GM19351 (cell line): ENCODE data around the gene RPRML.
"Not testable (repeated sequence)": the region's sequence is repeated elsewhere in the genome, so short reads cannot be mapped to it uniquely, and the experiment has no call there.

Experiments
- ATAC-seq: cut with Tn5 transposase; IDR thresholded peaks from one replicate; pipeline ENCODE4 v1.9.1; 2021; ENCODE audit warnings: mild to moderate bottlenecking, moderate library complexity; ENCODE audit not compliant: unreplicated experiment

RPRML gene

DNA sequence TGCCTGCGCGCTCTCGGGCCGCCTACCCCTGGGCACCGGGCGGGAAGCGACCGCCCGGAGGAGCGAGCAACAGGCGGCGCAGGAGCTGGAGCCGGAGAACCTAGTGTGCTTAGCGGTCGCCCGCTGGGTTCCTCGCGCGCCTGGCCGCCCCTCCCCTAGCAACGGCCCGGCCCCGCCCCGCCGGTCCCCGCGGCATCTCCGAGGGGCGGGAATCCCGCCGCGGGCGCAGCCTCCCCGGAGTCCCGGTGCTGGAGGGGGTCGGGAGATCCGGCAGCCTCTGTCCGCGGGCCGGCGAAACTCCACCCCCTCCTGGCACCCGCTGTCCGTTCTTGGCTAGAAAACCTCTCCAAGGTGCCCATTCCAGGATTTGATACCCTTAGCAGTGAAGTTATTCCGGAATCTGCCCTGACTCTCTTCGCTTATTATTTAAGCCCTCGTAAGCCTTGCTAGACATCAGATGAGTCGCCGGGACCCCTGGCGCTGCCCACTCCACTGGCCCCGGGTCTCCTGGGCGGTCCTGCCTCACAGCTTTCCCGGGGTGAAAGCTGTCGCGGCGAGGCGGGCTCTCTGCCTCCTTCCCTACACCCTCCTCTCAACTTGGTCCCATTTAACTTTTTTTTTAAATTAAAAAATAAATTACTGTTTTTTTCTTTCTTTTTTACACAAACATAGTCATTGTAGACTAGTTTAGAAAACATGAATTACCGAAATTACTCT, at the start of gene RPRML:
TSS of gene RPRML (minus strand) at position 107 of the 717 bp plus-strand sequence. CDS start 246 bp downstream, outside the sequence.
- ATAC-seq: no peak

DNA sequence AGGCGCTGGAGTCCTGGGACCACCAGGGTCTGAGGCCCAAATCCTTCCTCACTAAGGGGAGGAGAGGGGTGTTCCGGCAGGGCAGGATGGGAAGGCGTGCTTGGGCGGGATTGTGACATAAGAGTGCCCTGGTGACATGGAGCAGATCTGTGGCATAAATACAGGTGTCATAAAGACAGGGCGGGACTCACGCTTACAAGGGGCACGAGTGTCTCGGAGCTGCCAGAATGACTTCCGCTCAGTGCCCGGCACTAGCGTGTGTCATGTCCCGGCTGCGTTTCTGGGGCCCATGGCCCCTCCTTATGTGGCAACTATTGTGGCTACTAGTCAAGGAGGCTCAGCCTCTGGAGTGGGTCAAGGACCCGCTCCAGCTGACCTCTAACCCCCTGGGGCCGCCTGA, 37.9 kb upstream of the RPRML start:
- ATAC-seq: not testable (repeated sequence)

DNA sequence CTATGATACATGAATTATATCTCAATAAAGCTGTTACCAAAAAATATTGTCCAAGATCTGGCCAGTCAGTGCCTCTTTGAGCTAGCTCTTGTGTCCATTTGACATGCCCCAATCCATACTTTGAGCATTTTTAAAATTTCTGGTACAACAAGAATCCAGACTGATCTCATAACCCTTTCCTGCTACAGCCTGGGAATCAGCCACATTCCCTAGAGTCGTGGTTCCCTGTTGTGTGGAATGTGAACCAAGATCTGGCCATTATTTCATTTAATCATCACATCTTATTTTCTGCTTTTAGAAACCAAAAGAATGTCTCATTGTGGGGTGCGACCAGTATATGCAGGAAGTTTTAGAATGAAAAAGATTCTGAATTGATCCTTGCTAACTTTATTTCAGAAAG, 34.3 kb upstream of the RPRML start:
- no peak for ATAC-seq

DNA sequence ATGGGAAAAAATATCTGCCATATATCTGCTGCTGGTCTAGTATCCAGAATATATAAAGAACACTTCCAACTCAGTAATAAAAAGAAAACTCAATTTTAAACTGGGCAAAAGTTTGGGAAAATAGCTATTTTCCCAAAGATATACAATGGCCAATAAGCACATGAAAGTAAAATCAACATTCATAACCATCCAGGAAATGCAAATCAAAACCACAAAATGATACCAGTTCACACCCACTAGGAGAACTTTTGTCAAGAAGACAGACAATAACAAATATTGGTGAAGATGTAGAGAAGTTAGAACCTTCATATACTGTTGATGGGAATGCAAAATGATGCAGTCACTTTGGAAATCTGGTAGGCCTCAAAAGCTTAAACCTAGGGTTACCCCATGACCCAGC, 33.4 kb upstream of the RPRML start:
- ATAC-seq: no peak

DNA sequence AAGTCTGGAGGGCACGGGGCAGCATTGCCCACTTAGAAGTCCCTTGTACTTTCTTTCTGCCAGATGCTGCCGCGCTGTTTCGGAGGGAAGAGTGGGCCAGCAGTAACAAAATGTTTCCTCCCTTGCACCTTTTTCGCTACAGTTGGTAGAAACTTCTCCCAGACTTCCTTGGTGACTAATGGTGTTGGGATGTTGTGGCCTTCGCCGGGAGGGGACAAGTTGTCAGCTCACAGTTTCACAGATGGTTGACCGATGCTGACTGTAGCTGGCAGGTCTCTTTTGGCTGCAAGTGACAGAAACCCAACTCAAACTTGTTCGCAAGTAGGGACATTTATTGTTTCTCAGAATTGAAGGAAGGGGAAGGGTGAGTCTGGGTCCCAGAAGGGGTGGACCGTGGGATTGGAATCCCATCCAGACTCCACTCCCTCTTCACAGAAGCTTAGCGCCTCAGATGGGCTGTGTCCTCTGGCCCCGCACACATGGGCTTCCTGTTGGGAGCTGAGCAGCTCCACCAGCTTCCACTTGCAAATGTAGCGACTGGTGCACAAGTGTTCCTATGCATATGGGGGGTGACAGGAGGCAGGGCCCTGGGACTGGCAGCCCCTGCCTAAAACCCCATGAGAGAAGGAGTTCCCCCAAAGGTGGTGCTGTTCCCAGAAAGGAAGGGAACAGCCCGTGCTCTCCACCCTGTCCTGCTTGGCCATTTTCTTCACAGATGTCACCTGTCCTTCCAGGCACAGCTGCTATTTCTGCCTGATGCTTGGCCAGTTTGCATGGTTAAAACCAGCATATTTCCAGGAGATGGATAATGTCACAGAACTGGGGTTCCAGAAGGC, 30.9 kb upstream of the RPRML start:
- no peak for ATAC-seq

DNA sequence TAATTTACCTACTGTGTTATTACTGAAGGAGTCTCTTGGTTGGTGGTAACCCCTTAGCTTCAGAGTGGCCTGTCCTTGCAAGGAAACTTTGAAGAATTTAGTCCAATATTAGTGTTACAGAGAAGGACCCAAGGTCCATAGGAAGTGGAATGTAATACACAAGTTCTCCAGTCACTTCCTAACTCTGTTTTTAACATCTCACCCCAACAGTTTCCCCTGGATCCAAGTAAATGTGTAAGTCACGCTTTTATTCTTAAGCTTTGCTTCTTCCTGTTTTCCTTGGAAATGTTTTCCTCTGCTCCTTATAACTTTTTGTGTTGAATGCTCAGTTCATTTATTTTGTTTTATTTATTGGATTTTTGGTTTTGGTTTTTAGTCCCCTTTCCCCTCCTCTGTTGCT, 25.9 kb upstream of the RPRML start:
- ATAC-seq: no peak

DNA sequence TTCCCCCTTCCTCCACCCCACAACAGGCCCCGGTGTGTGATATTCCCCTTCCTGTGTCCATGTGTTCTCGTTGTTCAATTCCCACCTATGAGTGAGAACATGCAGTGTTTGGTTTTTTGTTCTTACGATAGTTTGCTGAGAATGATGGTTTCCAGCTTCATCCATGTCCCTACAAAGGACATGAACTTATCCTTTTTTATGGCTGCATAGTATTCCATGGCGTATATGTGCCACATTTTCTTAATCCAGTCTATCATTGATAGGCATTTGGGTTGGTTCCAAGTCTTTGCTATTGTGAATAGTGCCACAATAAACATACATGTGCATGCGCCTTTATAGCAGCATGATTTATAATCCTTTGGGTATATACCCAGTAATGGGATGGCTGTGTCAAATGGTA, 24.8 kb upstream of the RPRML start:
- not testable (repeated sequence) for ATAC-seq

DNA sequence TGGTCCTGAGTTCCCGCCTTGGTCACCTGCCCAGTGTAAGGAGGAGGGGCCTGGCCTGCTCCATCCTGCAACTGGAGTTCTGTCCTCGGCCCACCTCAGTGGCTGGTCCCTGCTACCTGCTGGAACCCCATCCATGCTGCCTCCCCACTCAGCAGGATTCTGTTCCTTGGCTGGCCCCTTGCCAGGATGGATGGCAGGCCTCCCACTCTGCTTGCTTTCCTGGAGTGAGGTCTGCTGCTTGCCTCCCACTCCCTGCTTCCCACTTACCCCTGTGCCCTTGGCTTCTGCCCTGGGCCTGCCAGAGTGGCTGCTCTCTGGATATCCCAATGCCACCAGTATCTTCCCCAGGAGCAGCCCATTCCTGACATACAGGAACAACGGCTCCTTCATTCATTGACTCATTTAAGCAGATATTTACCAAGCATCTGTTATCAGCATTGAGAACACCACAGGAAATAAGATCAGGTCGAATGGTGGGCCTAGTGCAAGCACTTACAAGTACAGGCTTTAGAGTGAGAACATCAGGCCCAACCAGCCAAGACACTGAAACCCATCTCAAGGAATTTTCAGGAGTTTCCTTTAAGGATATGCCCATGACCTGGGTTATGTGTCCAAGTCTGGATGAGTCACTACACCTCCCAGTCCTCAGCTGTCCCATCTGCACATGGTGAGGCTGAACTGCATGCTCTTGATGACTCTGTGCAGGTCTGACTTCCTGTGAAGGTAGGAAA, 17.0 kb upstream of the RPRML start:
- ATAC-seq: no peak

DNA sequence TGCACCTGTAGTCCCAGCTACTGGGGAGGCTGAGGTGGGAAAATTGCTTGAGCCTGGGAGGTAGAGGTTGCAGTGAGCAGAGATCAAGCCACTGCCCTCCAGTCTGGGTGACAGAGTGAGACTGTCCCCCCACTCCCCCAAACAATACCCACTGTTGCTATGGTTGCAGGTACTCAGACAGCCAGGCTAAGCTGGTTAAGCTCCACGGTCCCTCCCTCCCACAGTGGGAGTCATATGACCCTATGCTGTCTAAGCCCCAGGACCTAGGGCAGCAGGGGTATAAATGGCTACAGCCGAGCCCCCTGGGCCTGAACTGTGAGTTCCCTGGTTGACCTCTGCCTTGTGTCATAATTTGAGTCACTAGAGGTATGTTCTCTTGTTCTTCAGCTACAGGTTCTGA, 15.9 kb upstream of the RPRML start:
- no peak for ATAC-seq

DNA sequence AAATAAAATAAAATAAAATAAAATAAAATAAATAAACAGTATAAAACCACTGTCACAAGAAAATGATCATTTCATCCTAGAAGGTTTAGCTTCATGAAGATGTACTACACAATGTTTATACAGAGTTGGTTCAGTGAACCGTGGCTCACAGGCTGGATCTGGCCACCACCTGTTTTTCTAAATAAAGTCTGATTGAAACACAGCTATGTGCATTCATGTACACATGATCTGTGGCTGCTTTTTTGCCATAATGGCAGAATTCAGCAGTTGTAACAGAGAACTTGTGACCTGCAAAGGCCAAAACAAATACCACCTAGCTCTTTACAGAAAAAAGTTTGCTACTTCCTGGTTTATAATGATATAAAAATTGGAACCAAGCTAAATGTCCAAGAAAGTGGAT, 12.6 kb upstream of the RPRML start:
- no peak for ATAC-seq

DNA sequence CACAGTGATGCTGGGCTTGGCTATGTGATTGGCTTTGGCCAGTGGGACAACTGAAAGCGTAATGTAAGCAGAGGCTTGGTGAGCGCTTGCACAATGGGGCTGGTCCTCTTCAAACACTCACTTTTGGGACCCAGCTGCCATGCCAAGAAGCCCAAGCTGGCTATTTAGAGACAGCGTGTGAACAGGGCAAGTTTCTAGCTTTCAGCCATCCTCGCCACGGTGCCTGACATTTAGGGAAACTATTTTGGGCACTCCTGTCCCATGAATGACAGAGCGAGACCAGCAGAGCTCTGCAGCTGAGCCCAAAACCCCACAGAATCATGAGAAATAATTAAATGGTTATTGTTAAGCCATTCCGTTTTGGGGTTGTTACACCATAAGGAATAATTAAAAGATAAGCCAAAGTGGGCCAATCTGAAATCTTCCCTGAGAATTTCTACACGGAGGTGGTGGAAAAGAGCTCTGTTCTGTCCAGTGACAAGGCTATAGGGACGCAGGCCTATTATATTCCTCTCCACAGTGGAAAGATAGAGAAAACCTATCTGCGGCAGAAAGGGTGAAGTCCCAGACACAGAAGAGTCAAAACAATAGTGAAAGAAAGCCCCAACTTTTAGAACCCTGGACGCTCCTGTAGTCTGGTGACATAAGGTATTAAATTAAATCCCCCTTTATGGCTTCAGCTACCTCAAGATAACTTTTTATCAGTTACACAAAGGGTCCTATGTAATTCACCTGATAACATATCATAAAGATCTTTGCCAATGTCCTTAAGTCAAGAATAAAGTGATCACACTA, 10.8 kb upstream of the RPRML start:
- no peak for ATAC-seq

DNA sequence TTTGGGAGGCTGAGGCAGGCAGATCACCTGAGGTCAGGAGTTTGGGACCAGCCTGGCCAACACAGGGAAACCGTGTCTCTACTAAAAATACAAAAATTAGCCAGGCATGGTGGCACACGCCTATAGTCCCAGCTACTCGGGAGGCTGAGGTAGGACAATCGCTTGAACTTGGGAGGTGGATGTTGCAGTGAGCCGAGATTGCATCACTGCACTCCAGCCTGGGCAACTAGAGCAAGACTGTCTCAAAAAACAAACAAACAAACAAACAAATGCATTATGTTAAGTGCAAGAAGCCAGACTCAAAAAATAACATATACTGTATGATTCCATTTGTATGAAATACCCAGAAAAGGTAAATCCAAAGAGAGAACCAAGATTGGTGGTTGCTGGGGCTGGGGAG, 8.9 kb upstream of the RPRML start:
- ATAC-seq: not testable (repeated sequence)

DNA sequence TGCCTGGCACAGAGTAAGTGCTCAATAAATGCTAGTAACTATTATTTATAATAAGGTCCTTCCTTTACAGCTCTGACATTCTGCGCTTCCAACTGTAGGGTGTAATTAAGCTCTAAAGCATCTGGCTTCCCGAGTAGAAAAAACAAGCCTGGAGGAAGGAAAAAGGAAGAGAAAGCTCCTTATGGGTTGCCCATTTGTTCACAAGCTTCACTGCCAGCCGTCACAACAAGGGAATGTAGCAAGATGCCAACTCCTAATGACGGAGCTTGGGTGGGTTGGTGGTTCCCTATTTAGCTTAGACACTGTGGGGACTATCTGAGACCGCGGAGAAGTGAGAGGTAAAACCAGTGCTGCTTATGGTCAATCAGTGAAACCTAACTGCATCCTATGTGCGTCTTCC, 7.3 kb upstream of the RPRML start:
- no peak for ATAC-seq

DNA sequence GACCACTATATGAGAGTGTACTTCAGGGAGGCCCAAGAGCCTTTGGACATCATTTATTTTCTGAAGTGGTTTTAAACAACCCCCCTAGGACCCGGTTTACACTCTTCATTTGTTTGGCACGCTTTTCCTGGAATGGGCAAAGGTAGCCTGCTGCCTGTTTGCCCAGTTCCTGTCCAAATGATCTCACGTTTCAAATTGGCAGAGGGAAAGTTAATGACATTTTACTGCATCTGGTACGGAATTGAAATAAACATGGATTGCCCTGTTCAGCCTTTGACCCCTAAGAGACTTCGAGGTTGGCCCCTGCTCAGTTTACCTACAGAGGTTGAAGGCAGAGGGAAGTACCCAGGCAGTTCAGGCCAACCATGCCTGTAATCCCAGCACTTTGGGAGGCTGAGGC, 5.8 kb upstream of the RPRML start:
- no peak for ATAC-seq

DNA sequence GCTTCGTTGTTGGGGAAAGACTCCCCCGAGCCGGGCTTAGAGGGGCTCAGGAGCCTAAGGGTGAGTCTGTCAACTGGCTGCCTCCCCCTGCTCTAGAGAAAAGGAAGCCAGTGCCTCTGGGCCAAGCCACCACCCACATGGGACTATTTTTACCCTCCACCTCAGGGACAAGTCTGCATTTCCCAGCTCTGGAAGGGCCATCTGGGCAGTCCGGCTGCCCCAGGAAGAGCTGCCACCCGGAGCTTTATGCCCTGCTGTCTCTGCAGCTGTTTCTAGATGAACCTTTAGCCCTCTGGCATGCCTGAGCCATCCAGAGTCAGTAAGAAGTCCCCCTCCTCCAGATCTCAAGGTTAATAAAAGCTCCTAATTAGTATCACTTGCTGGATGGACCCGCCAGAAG, 5.3 kb upstream of the RPRML start:
- ATAC-seq: no peak

DNA sequence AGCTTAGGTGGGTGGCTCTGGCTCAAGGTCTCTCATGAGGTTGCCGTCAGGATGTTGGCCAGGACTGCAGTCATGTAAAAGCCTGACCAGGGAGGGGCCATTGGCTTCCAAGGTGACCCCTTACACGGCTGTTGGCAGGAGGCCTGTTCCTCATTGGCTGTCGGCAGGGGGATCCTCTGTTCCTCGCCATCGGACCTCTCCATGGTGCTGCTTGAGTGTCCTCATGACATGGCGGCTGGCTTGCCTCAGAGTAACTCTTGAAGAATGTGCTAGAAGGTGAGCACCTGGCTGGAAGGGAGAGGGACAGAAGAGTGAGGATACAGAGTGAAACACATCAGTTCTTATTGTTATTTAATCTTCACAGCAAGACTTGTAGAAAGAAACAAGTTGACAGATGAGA, 4.7 kb upstream of the RPRML start:
- no peak for ATAC-seq

DNA sequence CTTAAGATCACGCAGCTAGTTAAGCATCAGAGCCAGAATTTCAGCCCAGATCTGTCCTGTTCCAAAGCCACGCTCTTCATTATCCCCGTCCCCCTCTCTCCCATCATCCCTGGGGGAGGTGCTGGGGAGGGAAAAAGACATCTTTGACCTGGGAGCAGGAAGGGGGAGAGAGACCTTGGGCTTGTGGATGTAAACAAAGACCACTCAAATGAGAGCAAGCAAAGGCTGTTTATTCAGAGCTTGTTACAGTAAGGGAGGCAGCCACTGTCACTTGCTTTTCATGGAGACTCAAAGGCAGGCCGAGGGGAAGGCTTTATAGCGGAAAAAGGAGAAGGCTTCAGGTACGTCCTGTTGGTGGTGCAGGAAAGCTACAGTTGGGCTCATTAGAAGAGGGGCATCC, 3.5 kb upstream of the RPRML start:
- no peak for ATAC-seq

DNA sequence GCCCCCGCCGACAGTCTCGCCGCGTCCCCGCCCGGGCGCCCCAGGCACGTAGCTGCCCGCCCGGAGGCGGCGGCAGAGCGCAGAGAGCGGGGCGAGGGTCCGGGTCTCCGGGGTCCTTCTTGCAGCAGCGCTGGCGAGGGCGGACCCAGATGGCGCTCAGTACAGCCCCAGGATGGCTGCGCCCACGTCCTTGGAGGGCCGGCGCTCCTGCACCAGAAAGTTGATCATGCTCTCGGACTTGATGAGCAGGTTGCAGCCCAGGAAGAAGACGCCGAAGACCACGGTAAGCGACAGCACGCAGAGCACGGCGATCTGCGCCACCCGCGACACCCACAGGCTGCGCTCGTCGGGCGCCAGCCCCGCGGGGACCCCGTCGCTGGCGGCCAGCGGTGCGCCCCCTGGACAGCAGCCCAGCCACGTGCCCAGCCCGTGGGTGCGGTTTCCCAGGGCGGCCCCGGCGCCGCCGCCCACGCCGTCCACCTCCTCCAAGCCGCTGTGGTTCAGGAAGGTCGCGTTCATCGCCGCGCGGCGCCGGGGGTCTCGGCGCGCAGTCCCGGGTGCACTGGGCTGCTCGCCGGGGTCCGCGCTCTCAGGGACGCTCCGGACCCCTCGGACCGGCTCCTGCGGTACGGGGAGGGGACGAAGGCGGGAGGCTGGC, 435 bp downstream of the RPRML start:
- no peak for ATAC-seq

DNA sequence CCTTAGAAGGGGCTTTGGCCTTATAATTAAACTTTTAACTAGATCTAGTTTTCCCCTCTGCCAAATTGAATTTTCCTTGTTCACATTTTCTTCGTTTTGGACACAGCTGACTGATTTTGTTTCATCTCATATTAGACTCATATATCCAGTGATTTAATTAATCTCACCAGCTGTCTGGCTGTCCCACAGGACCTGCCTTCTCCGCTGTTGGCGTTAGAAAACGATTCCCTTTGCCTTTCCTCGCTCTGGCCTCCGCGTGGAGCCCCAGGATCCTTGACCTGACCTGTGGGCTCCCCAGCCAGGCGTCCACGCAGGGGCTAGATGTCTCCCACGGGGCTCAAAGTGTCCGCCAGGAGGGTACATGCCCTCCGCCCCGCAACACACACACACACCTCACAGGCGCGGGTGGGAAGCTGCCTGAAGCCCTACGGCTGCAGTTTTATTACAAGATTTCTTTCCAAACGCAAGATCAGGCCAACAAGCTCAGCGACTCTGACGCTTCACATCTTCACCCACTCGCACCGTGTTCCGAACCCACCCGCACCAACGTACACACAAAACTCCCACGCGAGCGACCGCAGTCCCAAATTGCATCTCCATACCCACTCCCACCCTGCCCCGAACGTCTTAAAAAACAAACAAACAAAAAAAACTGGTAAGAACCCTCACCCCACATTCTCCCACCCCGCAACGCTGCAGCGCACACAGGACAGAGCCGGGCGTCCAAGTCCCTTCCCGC, 1.1 kb downstream of the RPRML start:
- ATAC-seq: no peak

DNA sequence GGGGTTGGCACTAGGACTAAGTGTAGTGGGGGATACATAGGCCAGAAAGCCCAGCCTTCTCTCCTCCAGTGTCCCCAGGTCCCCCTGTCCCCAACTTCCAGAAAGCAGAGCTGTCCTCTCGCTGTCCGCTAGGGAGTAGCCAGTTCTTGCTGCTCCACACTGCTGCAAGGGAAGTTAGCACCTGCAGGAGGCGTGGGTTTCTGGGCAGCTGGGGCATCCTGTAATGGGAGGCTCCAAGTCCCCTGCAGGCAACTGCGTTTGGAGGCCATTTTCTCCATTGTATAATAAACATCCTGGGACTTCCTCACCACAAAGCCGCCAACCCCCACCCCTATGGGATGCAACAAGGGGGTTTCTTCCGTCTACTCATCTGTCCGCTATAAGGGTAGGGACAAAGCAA, 1.7 kb downstream of the RPRML start:
- no peak for ATAC-seq
